Gastroesophageal sphincter (tissue), 3 donors: Measurements from ENCODE around the gene AUTS2.

Experiments
- CTCF ChIP-seq, 4 experiments: fragments of 200-600 bp in 2 of 4; fragments of 450-650 bp in 2 of 4; sonication (generic) in 1 of 4; IDR thresholded peaks; one replicate each; pipeline ENCODE4 v1.5.1; 2017 to 2019; ENCODE audit warnings: antibody characterized with exemption in 4 of 4, mild to moderate bottlenecking in 2 of 4, moderate library complexity in 2 of 4
- POLR2A ChIP-seq, 2 donors: fragments of 450-650 bp; IDR thresholded peaks; one replicate each; pipeline ENCODE4 v1.6.1; 2017; ENCODE audit warnings: antibody characterized with exemption in 2 of 2, mild to moderate bottlenecking in 2 of 2, moderate library complexity in 1 of 2
- POLR2AphosphoS5 ChIP-seq: sonication (generic); formaldehyde crosslinking; IDR thresholded peaks from one replicate; pipeline ENCODE4 v1.6.1; 2017; ENCODE audit warnings: antibody characterized with exemption

- no peak for TF ChIP-seq CTCF (IDR thresholded peaks at IDR 0.05)
- TF ChIP-seq POLR2AphosphoS5: no peak
- no peak for TF ChIP-seq POLR2A (IDR thresholded peaks at IDR 0.05)
Measured at GRCh38 chr7:69919426-69920111, 321.3 kb downstream of the AUTS2 start.
